ENCODE results near the gene PTPRS.

PTPRS gene

GRCh38 chr19:5316138-5316537, 24.5 kb downstream of the PTPRS start:
- Histone ChIP-seq H3K9me3 (ENCODE audit: control insufficient read depth in 5 of 5, low read length in 5 of 5) (peaks cover 0 to 5% (median 2%) of the 10 kb centered on the region in 5 donors), H3K27ac (ENCODE audit: low read depth, low read length) (no peak overlapping the region), H3K4me1 (ENCODE audit: control insufficient read depth in 5 of 5, insufficient read depth in 5 of 5, low read length in 5 of 5) (no peaks in the 10 kb centered on the region), H3K36me3 (ENCODE audit: control insufficient read depth in 5 of 5, insufficient read depth in 5 of 5, low read length in 5 of 5) (no peaks in the 10 kb centered on the region), H3K9ac (ENCODE audit: low read length in 5 of 5) (no peak overlapping the region), H3K27me3 (ENCODE audit: control insufficient read depth in 5 of 5, insufficient read depth in 4 of 5, low read length in 5 of 5) (peaks cover 0 to 4% (median under 1%) of the 10 kb centered on the region in 5 donors), H3K4me3 (ENCODE audit: low read depth in 1 of 5, low read length in 5 of 5) (no peak overlapping the region)

DNA sequence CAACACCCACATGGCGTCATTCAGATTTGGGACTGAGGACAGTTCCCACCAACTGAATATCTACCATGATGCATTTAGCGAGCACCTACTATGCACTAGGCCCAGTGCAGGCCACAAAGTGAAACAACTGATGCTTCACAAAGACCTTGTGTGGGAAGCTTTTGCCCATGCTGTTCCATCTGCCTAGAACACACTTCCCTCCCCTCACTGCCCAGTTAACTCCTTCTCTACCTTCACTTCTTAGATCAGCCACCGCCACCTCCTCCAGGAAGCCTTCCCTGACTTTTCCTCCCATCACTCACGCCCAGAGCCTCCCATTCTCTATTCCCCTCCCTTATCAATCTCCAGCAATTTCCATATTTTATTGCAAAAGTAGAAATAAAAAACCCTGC, 25.7 kb downstream of the PTPRS start:
- Histone ChIP-seq H3K36me3 (ENCODE audit: control insufficient read depth in 5 of 5, insufficient read depth in 5 of 5, low read length in 5 of 5) (no peaks in the 10 kb centered on the region), H3K9ac (ENCODE audit: low read length in 5 of 5) (no peak overlapping the region), H3K9me3 (ENCODE audit: control insufficient read depth in 5 of 5, low read length in 5 of 5) (peaks cover 0 to 5% (median 2%) of the 10 kb centered on the region in 5 donors), H3K4me1 (ENCODE audit: control insufficient read depth in 5 of 5, insufficient read depth in 5 of 5, low read length in 5 of 5) (no peaks in the 10 kb centered on the region), H3K4me3 (ENCODE audit: low read depth in 1 of 5, low read length in 5 of 5) (no peak overlapping the region), H3K27ac (ENCODE audit: low read depth, low read length) (no peak overlapping the region), H3K27me3 (ENCODE audit: control insufficient read depth in 5 of 5, insufficient read depth in 4 of 5, low read length in 5 of 5) (peaks cover 0 to 4% (median 0%) of the 10 kb centered on the region in 5 donors)

DNA sequence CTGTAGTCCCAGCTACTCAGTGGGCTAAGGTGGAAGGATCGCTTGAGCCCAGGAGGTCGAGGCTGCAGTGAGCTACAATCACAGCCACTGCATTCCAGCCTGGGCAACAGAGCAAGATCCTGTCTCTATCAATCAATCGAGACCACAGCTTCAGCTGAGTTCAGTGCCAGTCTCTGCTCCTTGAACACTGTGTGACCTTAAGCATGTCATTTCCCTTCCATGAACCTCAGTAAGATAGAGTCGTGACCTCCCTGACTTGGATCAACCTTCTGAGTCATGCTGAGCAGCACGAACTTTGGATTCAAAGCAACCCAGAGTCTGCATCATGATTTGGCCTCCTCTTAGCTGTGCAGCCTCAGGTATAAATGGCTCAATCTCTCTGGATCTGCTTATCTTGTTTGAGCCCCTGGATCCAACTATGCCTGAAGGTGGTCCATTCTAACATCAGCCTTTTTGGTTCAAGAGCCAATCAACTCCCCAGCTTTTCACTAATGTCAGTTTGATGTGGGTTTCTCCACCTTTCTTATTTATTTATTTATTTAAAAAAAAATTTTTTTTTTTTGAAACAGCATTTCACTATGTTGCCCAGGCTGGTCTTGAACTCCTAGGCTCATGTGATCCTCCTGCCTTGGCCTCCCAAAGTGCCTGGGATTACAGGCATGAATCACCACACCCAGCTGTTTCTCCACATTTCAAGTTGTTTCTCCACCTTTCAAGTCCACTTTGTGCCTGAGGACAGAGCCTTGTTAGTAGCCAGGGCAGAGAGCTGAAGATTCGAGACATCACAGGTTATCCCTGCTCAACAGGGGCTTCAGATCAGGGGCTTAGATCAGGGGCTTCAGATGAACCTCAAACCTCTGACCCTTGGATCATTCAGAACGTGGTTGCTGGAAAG, 26.4 kb downstream of the PTPRS start:
- H3K27me3 ChIP-seq (ENCODE audit: control insufficient read depth in 5 of 5, insufficient read depth in 4 of 5, low read length in 5 of 5): peaks cover 0 to 4% (median 0%) of the 10 kb centered on the region in 5 donors

DNA sequence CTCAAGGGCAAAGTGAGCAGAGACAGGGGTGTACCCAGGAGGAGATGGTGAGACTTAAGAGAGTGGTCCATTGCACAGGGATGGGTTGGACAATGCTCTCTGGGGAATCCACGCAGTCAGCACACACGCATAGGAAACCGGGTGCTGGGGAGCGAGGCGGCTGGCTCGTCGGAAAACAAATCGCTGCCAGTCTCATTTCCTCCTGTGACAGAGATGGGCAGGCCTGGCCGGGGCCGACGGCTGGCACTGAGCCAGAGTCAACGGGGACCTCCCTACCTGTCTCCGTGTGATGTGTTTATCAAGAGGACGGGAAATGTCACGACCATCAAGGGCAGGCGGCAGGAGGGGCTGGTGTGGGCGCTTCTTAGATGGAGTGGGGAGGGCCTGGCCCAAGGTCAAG, 27.3 kb downstream of the PTPRS start:
- Histone ChIP-seq H3K4me3 (ENCODE audit: low read depth in 1 of 5, low read length in 5 of 5) (no peak overlapping the region), H3K36me3 (ENCODE audit: control insufficient read depth in 5 of 5, insufficient read depth in 5 of 5, low read length in 5 of 5) (no peaks in the 10 kb centered on the region), H3K27ac (ENCODE audit: low read depth, low read length) (no peak overlapping the region), H3K9me3 (ENCODE audit: control insufficient read depth in 5 of 5, low read length in 5 of 5) (peaks cover 0 to 5% (median 2%) of the 10 kb centered on the region in 5 donors), H3K27me3 (ENCODE audit: control insufficient read depth in 5 of 5, insufficient read depth in 4 of 5, low read length in 5 of 5) (peaks cover 0 to 4% (median 0%) of the 10 kb centered on the region in 5 donors), H3K4me1 (ENCODE audit: control insufficient read depth in 5 of 5, insufficient read depth in 5 of 5, low read length in 5 of 5) (peaks cover 0 to 3% (median 2%) of the 10 kb centered on the region in 5 donors), H3K9ac (ENCODE audit: low read length in 5 of 5) (no peak overlapping the region)

More for the DNA sequence above, 26.4 kb downstream of the PTPRS start:
- Histone ChIP-seq H3K9ac (ENCODE audit: low read length in 5 of 5) (no peak overlapping the region), H3K9me3 (ENCODE audit: control insufficient read depth in 5 of 5, low read length in 5 of 5) (peaks cover 0 to 5% (median 2%) of the 10 kb centered on the region in 5 donors), H3K27ac (ENCODE audit: low read depth, low read length) (no peak overlapping the region), H3K36me3 (ENCODE audit: control insufficient read depth in 5 of 5, insufficient read depth in 5 of 5, low read length in 5 of 5) (no peaks in the 10 kb centered on the region), H3K4me1 (ENCODE audit: control insufficient read depth in 5 of 5, insufficient read depth in 5 of 5, low read length in 5 of 5) (no peaks in the 10 kb centered on the region), H3K4me3 (ENCODE audit: low read depth in 1 of 5, low read length in 5 of 5) (no peak overlapping the region)

- Histone ChIP-seq H3K27ac (ENCODE audit: low read depth, low read length) (no peak overlapping the region), H3K36me3 (ENCODE audit: control insufficient read depth in 5 of 5, insufficient read depth in 5 of 5, low read length in 5 of 5) (no peaks in the 10 kb centered on the region), H3K4me3 (ENCODE audit: low read depth in 1 of 5, low read length in 5 of 5) (no peak overlapping the region), H3K9ac (ENCODE audit: low read length in 5 of 5) (no peak overlapping the region), H3K9me3 (ENCODE audit: control insufficient read depth in 5 of 5, low read length in 5 of 5) (peaks cover 0 to 5% (median 2%) of the 10 kb centered on the region in 5 donors), H3K4me1 (ENCODE audit: control insufficient read depth in 5 of 5, insufficient read depth in 5 of 5, low read length in 5 of 5) (peaks cover 0 to 5% (median 4%) of the 10 kb centered on the region in 5 donors), H3K27me3 (ENCODE audit: control insufficient read depth in 5 of 5, insufficient read depth in 4 of 5, low read length in 5 of 5) (peaks cover 0 to 4% (median 0%) of the 10 kb centered on the region in 5 donors)
Measured at GRCh38 chr19:5312058-5312457, 28.6 kb downstream of the PTPRS start.

- H3K27me3 ChIP-seq (ENCODE audit: control insufficient read depth in 5 of 5, insufficient read depth in 4 of 5, low read length in 5 of 5): peaks cover 0 to 4% (median 0%) of the 10 kb centered on the region in 5 donors
- no peak overlapping the region for H3K4me3 ChIP-seq (ENCODE audit: low read depth in 1 of 5, low read length in 5 of 5)
- H3K4me1 ChIP-seq (ENCODE audit: control insufficient read depth in 5 of 5, insufficient read depth in 5 of 5, low read length in 5 of 5): peaks cover 0 to 5% (median 4%) of the 10 kb centered on the region in 5 donors
- H3K9me3 ChIP-seq (ENCODE audit: control insufficient read depth in 5 of 5, low read length in 5 of 5): peaks cover 0 to 5% (median 2%) of the 10 kb centered on the region in 5 donors
- no peaks in the 10 kb centered on the region for H3K36me3 ChIP-seq (ENCODE audit: control insufficient read depth in 5 of 5, insufficient read depth in 5 of 5, low read length in 5 of 5)
- peak overlapping the region; percentile 69 for H3K27ac ChIP-seq (ENCODE audit: low read depth, low read length)
- H3K9ac ChIP-seq (ENCODE audit: low read length in 5 of 5): no peak overlapping the region
Measured at GRCh38 chr19:5309438-5310204, 31.0 kb downstream of the PTPRS start.

DNA sequence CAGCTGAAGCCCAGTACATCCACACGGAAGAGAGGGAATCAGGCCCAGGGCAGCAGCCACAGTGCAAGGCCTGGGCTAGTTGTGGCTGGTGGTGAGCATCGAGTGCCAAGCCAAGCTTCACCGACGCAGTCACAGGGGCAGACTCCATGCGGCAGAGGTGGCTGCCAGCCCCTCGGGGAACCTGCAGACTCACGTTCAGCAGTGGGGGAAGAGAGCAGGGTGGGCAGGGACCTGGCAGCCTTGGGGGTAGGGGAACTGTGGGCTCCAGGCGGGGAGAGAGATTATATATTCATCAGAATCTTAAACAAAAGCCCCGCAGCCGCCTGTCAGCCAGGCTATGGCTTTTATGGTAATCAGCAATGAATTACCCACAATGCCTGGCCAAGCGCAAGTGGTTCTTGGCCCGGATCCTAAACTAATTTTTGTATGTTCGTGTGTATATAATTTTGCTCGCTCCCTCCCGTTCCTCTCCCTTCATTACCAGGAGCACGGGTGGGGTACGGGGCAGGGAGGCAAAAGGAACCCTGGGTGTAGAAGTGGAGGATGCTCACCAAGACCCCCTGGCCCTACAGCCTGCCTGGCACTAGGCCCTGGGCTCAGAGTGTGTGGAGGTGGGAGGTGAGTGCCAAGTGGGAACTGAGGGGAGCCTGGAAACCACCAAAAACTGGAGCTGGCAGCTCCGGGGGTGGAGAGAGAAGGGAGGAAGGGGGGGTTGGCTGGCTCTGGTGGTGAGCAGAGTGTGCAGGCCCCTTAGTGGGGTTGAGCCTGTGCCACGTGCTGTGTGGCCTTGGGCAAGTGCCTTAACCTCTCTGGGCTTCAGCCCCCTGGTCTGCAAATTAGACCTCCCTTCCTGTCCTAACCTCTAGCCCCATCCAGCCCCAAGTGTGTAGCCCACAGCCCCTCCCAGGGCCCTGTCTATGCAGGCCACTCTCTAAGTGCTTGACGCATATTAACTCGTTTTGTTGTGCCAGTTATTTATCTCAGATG, 31.9 kb downstream of the PTPRS start:
- H3K9ac ChIP-seq (ENCODE audit: low read length in 5 of 5): peak overlapping the region in 3 of 5 donors; percentile 10 to 71 (median 41)
- H3K9me3 ChIP-seq (ENCODE audit: control insufficient read depth in 5 of 5, low read length in 5 of 5): peaks cover 0 to 5% (median 2%) of the 10 kb centered on the region in 5 donors
- H3K27me3 ChIP-seq (ENCODE audit: control insufficient read depth in 5 of 5, insufficient read depth in 4 of 5, low read length in 5 of 5): peaks cover 0 to 4% (median 0%) of the 10 kb centered on the region in 5 donors
- peaks cover 0 to 5% (median 4%) of the 10 kb centered on the region in 5 donors for H3K4me1 ChIP-seq (ENCODE audit: control insufficient read depth in 5 of 5, insufficient read depth in 5 of 5, low read length in 5 of 5)
- H3K4me3 ChIP-seq (ENCODE audit: low read depth in 1 of 5, low read length in 5 of 5): peak overlapping the region in 3 of 5 donors; percentile 29 to 52 (median 34)
- peak overlapping the region; percentile 69 for H3K27ac ChIP-seq (ENCODE audit: low read depth, low read length)
- no peaks in the 10 kb centered on the region for H3K36me3 ChIP-seq (ENCODE audit: control insufficient read depth in 5 of 5, insufficient read depth in 5 of 5, low read length in 5 of 5)

- Histone ChIP-seq H3K27ac (ENCODE audit: low read depth, low read length) (no peak overlapping the region), H3K4me3 (ENCODE audit: low read depth in 1 of 5, low read length in 5 of 5) (no peak overlapping the region), H3K9me3 (ENCODE audit: control insufficient read depth in 5 of 5, low read length in 5 of 5) (peaks cover 0 to 5% (median 2%) of the 10 kb centered on the region in 5 donors), H3K27me3 (ENCODE audit: control insufficient read depth in 5 of 5, insufficient read depth in 4 of 5, low read length in 5 of 5) (no peaks in the 10 kb centered on the region), H3K4me1 (ENCODE audit: control insufficient read depth in 5 of 5, insufficient read depth in 5 of 5, low read length in 5 of 5) (peaks cover 0 to 5% (median 4%) of the 10 kb centered on the region in 5 donors), H3K9ac (ENCODE audit: low read length in 5 of 5) (no peak overlapping the region), H3K36me3 (ENCODE audit: control insufficient read depth in 5 of 5, insufficient read depth in 5 of 5, low read length in 5 of 5) (no peaks in the 10 kb centered on the region)
Measured at GRCh38 chr19:5307655-5308054, 33.0 kb downstream of the PTPRS start.

DNA sequence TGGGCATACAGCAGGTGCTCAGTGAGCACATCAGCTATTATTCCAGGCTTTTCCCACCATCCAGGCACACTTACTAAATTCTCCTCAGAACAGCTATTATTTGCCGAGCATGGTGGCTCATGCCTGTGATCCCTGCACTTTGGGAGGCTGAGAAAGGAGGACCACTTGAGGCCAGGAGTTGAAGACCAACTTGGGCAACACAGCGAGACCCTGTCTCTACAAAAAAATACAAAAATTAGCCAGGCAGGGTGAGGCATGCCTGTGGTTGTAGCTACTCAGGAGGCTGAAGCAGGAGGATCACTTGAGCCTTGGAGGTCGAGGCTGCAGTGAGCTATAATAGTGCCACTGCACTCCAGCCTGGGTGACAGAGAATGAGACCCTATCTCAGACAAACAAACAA, 35.4 kb downstream of the PTPRS start:
- peaks cover 0 to 12% (median 10%) of the 10 kb centered on the region in 5 donors for H3K4me1 ChIP-seq (ENCODE audit: control insufficient read depth in 5 of 5, insufficient read depth in 5 of 5, low read length in 5 of 5)
- no peak overlapping the region for H3K4me3 ChIP-seq (ENCODE audit: low read depth in 1 of 5, low read length in 5 of 5)
- H3K27me3 ChIP-seq (ENCODE audit: control insufficient read depth in 5 of 5, insufficient read depth in 4 of 5, low read length in 5 of 5): no peaks in the 10 kb centered on the region
- no peaks in the 10 kb centered on the region for H3K36me3 ChIP-seq (ENCODE audit: control insufficient read depth in 5 of 5, insufficient read depth in 5 of 5, low read length in 5 of 5)
- no peak overlapping the region for H3K9ac ChIP-seq (ENCODE audit: low read length in 5 of 5)
- no peak overlapping the region for H3K27ac ChIP-seq (ENCODE audit: low read depth, low read length)
- H3K9me3 ChIP-seq (ENCODE audit: control insufficient read depth in 5 of 5, low read length in 5 of 5): no peaks in the 10 kb centered on the region
